Thyroid gland (tissue), 4 donors: ENCODE results near the gene SLC50A1. TPM values are rescaled to one million over a fixed set of nuclear protein-coding genes. Genes with fewer than 3 reads are reported as not detected.

Experiments
- DNase-seq, 2 donors: peaks; one replicate each; pipeline ENCODE4 v3.0.0-alpha.2; 2019
- H3K27ac ChIP-seq, 3 donors: fragments of 200-600 bp; sonication (generic); 1 replicate in 2 of 3; 2 replicates in 1 of 3; pipeline ENCODE4 v1.5.1; 2016 to 2019; ENCODE audit warnings: mild to moderate bottlenecking in 1 of 3, moderate library complexity in 1 of 3
- H3K27me3 ChIP-seq: fragments of 200-600 bp; sonication (generic); one replicate; pipeline ENCODE4 v1.5.1; 2019
- H3K36me3 ChIP-seq, 2 donors: fragments of 200-600 bp; sonication (generic); one replicate each; pipeline ENCODE4 v1.5.1; 2016 to 2019
- H3K4me1 ChIP-seq, 2 donors: fragments of 200-600 bp; sonication (generic); one replicate each; pipeline ENCODE4 v1.5.1; 2017 to 2019
- H3K4me3 ChIP-seq, 3 donors: fragments of 200-600 bp; sonication (generic); replicated peaks in 1 of 3; 1 replicate in 2 of 3; 2 replicates in 1 of 3; pipeline ENCODE4 v1.5.1; 2016; ENCODE audit warnings: mild to moderate bottlenecking in 1 of 3
- H3K9me3 ChIP-seq: fragments of 200-600 bp; sonication (generic); one replicate; pipeline ENCODE4 v1.5.1; 2017
- CTCF ChIP-seq, 6 experiments: fragments of 200-600 bp in 3 of 6; fragments of 450-650 bp in 3 of 6; sonication (generic) in 3 of 6; IDR thresholded peaks; one replicate each; pipeline ENCODE4 v1.5.1; 2016 to 2019; ENCODE audit warnings: antibody characterized with exemption in 6 of 6, mild to moderate bottlenecking in 2 of 6, inconsistent platforms in 1 of 6, moderate library complexity in 1 of 6
- POLR2A ChIP-seq, 2 donors: fragments of 450-650 bp; IDR thresholded peaks; one replicate each; pipeline ENCODE4 v1.6.1; 2017; ENCODE audit warnings: antibody characterized with exemption in 2 of 2, mild to moderate bottlenecking in 2 of 2, moderate library complexity in 1 of 2
- WGBS, 2 donors: methylation state at CpG; one replicate each; pipeline ENCODE4 v1.1.5; 2017; 5-methylcytosine and 5-hydroxymethylcytosine counted together
- intact Hi-C: fragments of 100-400 bp; cut with DNase I; formaldehyde crosslinking; loops from one replicate; pipeline ENCODE4 v1.15.1; 2023
- total RNA-seq, 4 donors: library from RNA; depleted of rRNA; stranded (reverse); fragments of >200 nt; gene quantifications; one replicate each; pipeline ENCODE4 v1.2.3, GENCODE V29; 2016

SLC50A1 gene
- total RNA-seq, 4 donors from 2014 or later, result 30.9 to 42.2 (median 32.7) TPM

DNA sequence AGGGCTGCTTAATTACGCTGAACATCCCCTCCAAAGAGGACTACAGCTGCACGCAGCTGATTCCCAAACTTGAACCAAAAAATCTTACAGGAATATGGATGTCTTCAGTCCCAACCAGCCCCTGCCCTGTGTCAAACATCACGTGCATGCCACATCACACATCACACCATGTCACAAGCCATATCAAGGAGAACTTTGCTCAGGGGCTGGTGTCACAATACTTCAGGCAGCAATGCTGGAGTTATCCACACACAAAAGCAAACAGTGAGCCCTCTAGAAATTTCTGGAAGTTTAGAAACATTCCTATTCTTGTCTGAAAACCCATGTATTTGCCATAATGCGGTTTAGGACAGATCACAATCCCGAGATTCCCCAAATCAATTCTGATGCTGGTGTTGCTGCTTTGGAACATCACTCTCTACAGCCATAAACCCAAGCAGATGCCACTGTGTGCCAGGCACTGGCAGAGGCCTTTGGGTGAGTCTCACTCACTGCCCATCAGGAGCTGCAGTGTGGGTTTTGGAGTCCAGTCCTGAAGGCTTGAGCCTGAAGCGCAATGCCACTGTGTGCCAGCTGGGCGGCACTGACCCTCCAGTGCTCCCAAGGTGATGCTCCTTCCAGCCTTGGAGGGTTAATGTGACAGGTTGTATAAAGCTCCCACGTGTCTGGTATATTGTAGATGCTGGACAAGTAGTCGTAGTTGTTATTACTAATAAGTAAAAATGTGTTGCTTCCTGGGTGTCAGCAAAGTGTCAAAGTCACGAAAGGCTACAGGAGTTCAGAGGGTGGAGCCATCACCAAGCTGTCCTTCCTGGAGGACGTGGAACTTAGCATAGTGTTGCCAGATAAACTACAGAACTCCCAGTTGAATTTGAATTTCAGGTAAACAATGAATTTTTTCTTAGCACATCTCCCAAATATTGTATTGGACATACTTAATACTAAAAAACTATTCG is 28.1 kb upstream of the SLC50A1 start:
- Histone ChIP-seq H3K27ac (no peak overlapping the region), H3K4me1 (peaks cover 0 to 5% of the 10 kb centered on the region in 2 donors), H3K27me3 (no peaks in the 10 kb centered on the region), H3K36me3 (no peaks in the 10 kb centered on the region), H3K4me3 (no peak overlapping the region), H3K9me3 (no peaks in the 10 kb centered on the region)
- TF ChIP-seq POLR2A (IDR thresholded peaks at IDR 0.05), result no peak
- intact Hi-C loops, result loop anchor here (5.0 kb wide), 1 partner anchor 50 kb away; no protein-coding TSS in a partner anchor
- 74 to 81% methylated on average over 10 to 12 of the region's 12 CpGs for WGBS, 2 donors
- no peak for DNase-seq

- H3K36me3 ChIP-seq, result no peaks in the 10 kb centered on the region
- WGBS, 2 donors, result 77 to 82% methylated on average over 5 of the region's 5 CpGs
- peaks cover 0 to 5% of the 10 kb centered on the region in 2 donors for H3K4me1 ChIP-seq
- no peak overlapping the region for H3K27ac ChIP-seq
- H3K9me3 ChIP-seq, result no peaks in the 10 kb centered on the region
- intact Hi-C loops, result loop anchor here (5.0 kb wide), 1 partner anchor 49 kb away; no protein-coding TSS in a partner anchor
- DNase-seq, result no peak
- TF ChIP-seq CTCF (IDR thresholded peaks at IDR 0.05), result no peak
- TF ChIP-seq POLR2A (IDR thresholded peaks at IDR 0.05), result no peak
- no peak overlapping the region for H3K4me3 ChIP-seq
- no peaks in the 10 kb centered on the region for H3K27me3 ChIP-seq
Measured at GRCh38 chr1:155108296-155108695, 27.4 kb upstream of the SLC50A1 start.

GRCh38 chr1:155110381-155110780 is 25.3 kb upstream of the SLC50A1 start:
- H3K4me1 ChIP-seq, result no peaks in the 10 kb centered on the region
- no peaks in the 10 kb centered on the region for H3K36me3 ChIP-seq
- no peak overlapping the region for H3K27ac ChIP-seq
- H3K9me3 ChIP-seq, result no peaks in the 10 kb centered on the region
- no peaks in the 10 kb centered on the region for H3K27me3 ChIP-seq
- H3K4me3 ChIP-seq, result no peak overlapping the region
- no peak for TF ChIP-seq POLR2A (IDR thresholded peaks at IDR 0.05)
- no peak for TF ChIP-seq CTCF (IDR thresholded peaks at IDR 0.05)
- DNase-seq, result no peak
- intact Hi-C loops, result no loop called here
- 88% methylated on average over 8 of the region's 8 CpGs for WGBS, 2 donors

GRCh38 chr1:155110826-155111225 is 24.8 kb upstream of the SLC50A1 start:
- Histone ChIP-seq H3K4me3 (no peak overlapping the region), H3K36me3 (no peaks in the 10 kb centered on the region), H3K27ac (no peak overlapping the region), H3K9me3 (no peaks in the 10 kb centered on the region), H3K4me1 (no peaks in the 10 kb centered on the region), H3K27me3 (no peaks in the 10 kb centered on the region)
- TF ChIP-seq CTCF (IDR thresholded peaks at IDR 0.05), result no peak
- TF ChIP-seq POLR2A (IDR thresholded peaks at IDR 0.05), result no peak
- intact Hi-C loops, result no loop called here
- DNase-seq, result no peak
- WGBS, 2 donors, result 83 to 84% methylated on average over 8 of the region's 8 CpGs

DNA sequence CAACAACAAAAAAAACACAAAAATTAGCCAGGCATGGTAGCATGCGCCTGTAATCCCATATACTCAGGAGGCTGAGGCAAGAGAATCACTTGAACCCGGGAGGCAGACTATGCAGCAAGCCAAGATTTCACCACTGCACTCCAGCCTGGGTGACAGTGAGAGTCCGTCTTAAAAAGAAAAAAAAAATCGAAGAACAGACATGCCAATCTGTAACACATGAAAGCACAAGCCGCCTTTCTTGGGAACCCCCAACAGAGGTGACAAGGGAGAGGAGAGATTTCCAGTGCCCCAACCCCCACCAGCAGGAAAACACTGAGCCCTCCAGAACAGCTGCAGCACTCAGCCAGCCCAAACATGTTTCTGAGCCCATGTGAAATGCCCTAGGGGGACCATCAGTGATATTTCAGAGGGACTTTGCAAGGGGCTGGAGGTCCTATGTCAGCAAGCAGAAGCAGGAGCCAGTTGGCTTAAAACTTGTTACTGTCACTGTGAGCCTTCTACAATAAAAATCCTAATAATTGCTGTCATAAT is 22.1 kb upstream of the SLC50A1 start:
- intact Hi-C loops, result no loop called here
- Histone ChIP-seq H3K27ac (no peak overlapping the region), H3K4me3 (no peak overlapping the region), H3K36me3 (no peaks in the 10 kb centered on the region), H3K4me1 (no peaks in the 10 kb centered on the region), H3K9me3 (no peaks in the 10 kb centered on the region), H3K27me3 (no peaks in the 10 kb centered on the region)
- TF ChIP-seq CTCF (IDR thresholded peaks at IDR 0.05), result no peak
- no peak for TF ChIP-seq POLR2A (IDR thresholded peaks at IDR 0.05)
- 66 to 68% methylated on average over 5 of the region's 5 CpGs for WGBS, 2 donors
- no peak for DNase-seq
